ENCODE results near the gene DNAJB6.

The DNAJB6 gene

DNA sequence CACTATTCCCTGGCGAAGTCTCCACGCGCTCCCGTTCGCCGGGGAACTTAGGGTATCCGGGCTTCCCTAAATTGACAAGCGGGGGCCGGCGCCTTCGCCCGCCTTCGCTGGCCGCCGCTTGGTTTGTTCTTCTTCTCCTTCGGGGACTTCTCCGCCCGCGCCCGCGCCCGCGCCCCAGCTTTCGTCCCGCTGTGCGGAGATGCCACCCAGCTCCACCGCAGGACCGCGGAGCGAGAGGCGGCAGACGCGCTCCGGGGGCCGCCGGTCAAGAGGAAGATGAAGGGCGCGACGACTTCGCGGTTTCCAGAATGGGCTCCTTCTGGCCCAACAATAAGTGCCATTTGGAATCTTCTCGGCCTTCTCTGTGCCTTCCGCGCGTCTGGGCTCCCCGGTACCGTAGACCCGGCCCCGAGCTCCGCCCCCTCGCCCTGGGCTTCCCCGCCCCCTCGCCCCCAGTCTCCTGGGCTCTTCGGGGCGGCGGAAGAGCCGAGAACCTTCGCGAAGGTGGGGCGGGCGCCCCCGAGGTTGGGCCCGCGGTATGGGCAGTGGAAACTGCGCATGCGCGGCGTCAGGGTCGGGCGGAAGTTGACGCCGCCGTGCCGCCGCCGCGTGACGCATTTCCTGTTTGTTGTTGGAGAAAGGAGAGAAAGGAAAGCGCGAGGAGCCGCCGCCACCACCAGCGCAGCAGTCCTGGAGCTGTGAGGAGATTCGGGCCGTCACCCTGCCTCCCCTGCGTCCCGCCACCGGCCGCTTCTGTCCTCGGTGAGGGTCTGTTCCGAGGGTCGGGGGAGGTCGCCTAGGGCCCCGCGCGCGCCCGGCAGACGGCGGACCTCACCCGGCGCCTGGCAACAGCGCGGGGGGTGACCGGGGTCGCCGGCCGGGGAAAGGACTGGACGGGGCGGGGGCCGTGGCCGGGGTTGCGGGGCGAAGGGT lies at the start of gene DNAJB6:
Gene DNAJB6 (plus strand): TSS at position 622 of the 933 bp plus-strand sequence. CDS start 21,569 bp downstream, outside the sequence.
- peak; percentile 90 to 96 (median 91) for DNase-seq (ENCODE audit: low read depth in 2 of 3, low spot score in 2 of 3)

GRCh38 chr7:157291404-157292080 lies 45.3 kb upstream of the DNAJB6 start:
- DNase-seq (ENCODE audit: low read depth in 2 of 3, low spot score in 2 of 3), result no peak

GRCh38 chr7:157292258-157292657 lies 44.5 kb upstream of the DNAJB6 start:
- no peak for DNase-seq (ENCODE audit: low read depth in 2 of 3, low spot score in 2 of 3)

- DNase-seq (ENCODE audit: low read depth in 2 of 3, low spot score in 2 of 3), result no peak
Observed at GRCh38 chr7:157292770-157293412, 43.9 kb upstream of the DNAJB6 start.

DNA sequence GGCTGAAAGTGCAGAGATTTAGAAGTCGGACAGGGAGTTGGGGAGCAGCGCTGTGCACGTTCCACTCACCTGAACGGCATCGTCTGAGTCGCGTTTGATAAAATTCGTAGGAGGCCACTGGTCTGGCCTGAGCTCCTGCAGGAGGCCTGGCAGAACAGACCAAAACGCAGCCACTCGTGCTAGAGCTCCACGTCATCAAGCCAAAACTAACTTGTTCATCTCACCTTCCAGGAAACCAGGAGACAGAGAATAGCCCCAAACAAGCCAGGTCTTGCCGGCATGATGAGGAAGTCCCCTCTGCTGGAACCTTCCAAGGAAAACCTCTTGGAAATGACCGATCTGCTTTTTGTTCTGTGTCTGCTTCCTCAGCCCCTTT lies 43.4 kb upstream of the DNAJB6 start:
- DNase-seq (ENCODE audit: low read depth in 2 of 3, low spot score in 2 of 3), result no peak

- no peak for DNase-seq (ENCODE audit: low read depth in 2 of 3, low spot score in 2 of 3)
Observed at GRCh38 chr7:157294773-157295172, 42.0 kb upstream of the DNAJB6 start.

DNA sequence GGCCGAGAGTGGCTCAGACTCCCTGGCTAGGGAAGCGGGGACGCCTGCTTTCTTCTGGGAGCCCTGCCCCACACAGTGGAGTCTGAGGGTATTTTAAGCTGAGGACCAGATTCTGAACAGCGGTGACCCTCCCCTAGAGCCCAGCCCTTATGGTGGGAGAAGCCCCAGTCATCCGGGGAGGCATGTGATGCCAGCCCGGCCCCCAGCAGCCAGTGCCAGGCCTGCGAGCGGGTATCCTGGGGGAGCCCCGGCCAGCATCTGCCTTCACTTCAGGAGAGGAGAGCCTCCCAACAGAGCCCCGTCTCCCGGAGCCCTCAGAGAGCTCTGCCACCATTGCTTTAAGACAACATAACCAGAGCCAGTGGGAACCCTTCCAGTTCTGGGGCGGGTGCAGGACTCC lies 41.5 kb upstream of the DNAJB6 start:
- no peak for DNase-seq (ENCODE audit: low read depth in 2 of 3, low spot score in 2 of 3)

DNA sequence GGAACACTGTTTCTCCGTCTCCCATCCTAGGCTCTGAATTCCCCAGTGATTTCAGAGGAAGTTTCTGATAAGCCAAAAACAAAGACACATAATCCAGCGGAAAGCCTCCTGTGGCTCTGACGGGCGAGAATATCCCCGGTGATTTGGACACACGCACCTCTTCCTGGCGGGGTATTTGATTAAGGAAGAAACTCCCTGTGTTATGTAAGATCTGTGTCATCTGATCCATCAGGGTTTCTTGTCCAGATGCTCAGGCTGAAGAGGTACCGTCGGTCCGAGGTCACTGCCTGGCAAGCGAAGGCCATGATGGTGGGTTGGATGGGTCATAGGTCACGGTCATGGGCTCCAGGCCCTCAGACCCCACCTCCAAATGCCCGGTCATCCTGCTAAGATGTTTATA lies 39.6 kb upstream of the DNAJB6 start:
- no peak for DNase-seq (ENCODE audit: low read depth in 2 of 3, low spot score in 2 of 3)

DNA sequence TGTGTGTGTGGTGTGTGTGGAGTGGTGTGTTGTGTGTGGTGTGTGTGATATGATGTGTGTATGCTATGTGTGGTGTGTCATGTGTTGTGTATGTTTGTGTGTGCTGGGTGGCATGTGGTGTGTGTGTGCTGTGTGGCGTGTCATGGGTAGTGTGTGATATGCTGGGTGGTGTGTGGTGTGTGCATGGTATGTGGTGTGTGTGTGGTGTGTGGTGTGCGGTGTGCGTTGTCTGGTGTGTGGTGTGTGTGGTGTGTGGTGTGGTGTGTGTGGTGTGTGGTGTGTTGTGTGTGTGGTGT lies 37.5 kb upstream of the DNAJB6 start:
- no peak for DNase-seq (ENCODE audit: low read depth in 2 of 3, low spot score in 2 of 3)

- no peak for DNase-seq (ENCODE audit: low read depth in 2 of 3, low spot score in 2 of 3)
Observed at GRCh38 chr7:157299613-157300368, 37.0 kb upstream of the DNAJB6 start.

DNA sequence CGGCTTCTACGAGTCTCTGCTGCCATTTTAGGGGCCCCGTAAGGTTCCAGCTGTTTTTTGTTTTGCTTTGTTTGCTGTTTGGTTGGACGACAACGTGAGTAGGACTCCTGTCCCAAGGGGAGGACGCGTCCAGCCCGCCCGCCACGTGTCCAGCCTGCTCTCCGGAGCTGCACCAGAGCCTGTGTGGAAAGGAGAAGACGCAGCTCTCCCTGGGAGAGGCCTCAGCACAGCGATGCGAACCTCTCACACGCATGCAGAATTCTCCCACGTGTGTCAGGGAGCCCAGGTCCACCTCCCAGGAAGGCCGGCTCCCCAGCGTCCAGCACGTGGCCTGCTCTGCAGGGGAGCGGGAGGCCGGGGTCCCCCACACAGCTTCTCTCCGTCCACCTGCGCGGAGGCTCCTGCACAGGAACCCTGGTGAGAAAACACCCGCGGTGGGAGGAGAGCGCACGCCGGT lies 36.4 kb upstream of the DNAJB6 start:
- DNase-seq (ENCODE audit: low read depth in 2 of 3, low spot score in 2 of 3), result no peak

- no peak for DNase-seq (ENCODE audit: low read depth in 2 of 3, low spot score in 2 of 3)
Observed at GRCh38 chr7:157301610-157302120, 35.1 kb upstream of the DNAJB6 start.

DNA sequence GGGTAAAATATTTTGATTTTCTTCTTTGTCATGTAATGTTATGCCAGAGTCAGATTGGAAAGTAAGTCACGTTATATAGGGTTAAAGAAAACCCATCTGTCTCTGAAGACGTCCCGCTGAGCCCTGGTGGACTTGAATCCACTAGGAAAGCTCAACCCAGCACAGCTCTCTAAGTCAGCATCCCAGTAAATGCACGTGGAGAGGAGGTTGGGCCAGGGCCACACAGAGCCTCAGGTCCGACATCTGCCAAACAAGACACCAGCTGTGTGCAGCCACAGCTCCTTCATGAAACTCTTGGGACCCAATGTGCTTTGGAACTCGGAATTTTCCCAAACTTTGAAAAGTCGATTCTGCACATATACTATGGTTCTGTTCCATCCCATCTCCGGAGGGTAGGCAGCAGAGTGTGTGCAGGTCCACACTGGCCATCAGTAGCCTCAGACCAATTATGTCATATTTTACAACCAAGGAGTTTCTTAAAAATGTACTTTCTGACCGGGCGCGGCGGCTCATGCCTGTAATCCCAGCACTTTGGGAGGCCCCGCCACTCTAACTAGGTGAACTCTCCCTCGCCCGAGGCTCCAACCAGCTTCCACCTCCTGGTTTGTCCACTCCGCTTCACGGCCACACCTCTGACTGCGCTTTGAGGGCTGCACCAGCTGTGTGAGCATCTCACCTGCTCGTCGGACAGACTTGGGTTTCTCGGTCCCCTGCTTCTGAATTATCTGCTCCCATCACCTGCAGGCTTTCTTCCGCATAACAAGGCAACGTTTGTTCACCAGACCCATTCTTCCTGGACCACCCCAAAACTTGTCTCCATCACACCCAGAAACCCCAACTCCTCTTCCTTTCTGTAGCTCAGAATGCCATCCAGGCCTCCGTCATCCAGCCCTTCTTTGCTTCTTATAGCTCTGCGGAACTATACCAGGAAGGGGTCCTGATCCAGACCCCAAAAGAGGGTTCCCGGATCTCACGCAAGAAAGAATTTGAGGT lies 29.7 kb upstream of the DNAJB6 start:
- DNase-seq (ENCODE audit: low read depth in 2 of 3, low spot score in 2 of 3), result no peak

DNA sequence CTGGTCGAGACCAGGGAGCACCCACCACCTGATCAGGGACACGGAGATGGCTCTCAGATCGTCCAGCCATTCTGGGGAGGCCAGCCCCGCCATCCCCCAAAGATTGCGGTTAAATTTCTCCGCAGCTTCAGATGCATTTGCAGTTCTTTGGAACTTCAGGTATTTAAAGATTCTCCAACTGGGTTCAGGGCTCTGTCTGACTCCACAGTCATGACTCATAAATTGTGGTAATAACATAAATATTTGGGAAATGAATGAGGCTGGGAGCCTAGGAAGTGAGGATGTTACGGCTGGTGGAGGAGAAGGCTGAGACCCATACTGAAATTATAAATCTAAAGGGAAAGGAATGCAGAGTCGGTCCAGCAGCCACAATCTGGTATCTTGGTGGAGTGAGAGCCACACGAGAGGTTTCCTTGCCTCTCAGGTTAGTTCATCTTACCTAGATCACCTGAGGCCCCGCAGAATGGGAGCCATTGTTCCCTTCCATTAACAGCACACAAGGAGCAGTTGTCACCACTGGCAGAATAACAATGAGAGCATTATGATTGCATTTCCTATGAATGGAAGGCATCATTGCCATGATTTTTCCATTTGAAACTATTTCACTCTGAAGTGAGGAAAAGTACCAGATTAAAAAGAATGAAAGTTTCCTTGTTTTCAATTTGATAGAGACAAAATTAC lies 26.7 kb upstream of the DNAJB6 start:
- DNase-seq (ENCODE audit: low read depth in 2 of 3, low spot score in 2 of 3), result no peak

DNA sequence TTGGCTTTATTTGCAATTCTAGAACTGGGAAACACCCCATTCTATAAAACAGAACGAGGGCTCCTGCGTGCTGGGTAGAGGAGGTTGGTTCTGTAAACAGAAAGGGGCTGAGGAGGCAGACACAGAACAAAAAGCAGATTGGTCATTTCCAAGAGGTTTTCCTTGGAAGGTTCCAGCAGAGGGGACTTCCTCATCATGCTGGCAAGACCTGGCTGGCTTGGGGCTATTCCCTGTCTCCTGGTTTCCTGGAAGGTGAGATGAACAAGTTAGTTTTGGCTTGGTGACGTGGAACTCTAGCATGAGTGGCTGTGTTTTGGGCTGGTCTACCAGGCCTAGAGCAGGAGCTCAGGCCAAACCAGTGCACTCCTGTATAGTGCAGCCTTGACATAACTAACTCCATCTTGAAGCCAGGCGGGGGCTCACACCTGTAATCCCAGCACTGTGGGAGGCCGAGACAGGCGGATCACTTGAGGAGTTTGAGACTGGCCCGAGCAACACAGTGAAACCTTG lies 26.1 kb upstream of the DNAJB6 start:
- no peak for DNase-seq (ENCODE audit: low read depth in 2 of 3, low spot score in 2 of 3)

DNA sequence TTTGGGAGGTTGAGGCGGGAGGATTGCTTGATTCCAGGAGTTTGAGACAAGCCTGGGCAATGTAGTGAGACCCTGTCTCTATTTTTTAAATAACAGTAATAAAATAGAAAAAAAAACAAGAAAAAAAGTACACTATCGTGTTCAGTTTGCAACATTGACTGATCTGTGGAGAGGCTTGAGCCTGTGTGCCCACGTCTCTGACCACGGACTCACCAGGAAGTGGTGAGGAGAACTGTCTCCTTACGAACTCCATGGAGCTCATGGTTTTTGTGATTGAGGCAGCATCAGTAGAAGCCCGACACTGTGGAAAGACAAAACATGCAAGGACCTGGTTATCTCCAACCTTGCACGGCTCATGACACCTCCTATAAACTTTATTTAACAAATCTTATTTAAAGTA lies 23.9 kb upstream of the DNAJB6 start:
- no peak for DNase-seq (ENCODE audit: low read depth in 2 of 3, low spot score in 2 of 3)

DNA sequence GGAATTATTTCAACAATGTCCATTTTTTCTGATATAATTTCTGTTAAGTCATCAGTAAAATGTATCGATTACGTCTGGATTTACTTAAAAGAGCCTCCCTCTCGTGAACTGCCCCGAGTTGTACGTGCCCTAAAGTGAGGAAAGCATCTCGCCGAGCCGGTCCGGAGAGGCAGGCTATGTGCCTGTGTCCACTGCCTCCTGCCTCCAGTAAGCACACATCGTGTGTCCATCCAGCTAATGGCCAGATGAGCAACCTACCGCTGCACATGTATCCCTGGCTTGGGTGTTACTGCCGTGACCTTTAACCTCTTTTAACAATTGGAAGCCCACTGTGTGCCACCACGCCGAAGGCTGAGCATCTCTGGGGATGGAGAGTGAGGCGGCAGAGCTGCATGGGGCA lies 23.2 kb upstream of the DNAJB6 start:
- no peak for DNase-seq (ENCODE audit: low read depth in 2 of 3, low spot score in 2 of 3)

- DNase-seq (ENCODE audit: low read depth in 2 of 3, low spot score in 2 of 3), result no peak
Observed at GRCh38 chr7:157318015-157318706, 18.6 kb upstream of the DNAJB6 start.

- DNase-seq (ENCODE audit: low read depth in 2 of 3, low spot score in 2 of 3), result no peak
Observed at GRCh38 chr7:157320608-157320980, 16.2 kb upstream of the DNAJB6 start.
